K562 (cell line): ENCODE results near the gene ARHGAP12. TPM values are rescaled to one million over a fixed set of nuclear protein-coding genes. Genes with fewer than 3 reads are reported as not detected.
A peak's percentile ranks its signal among the peaks of the same experiment; 100 is the strongest.

Experiments used
- COPS2 ChIP-seq: fragments of 450-650 bp; conservative IDR thresholded peaks from 2 replicates; pipeline ENCODE4 v1.6.1; 2016; ENCODE audit warnings: mild to moderate bottlenecking, moderate library complexity
- DIDO1 ChIP-seq: fragments of 450-650 bp; IDR thresholded peaks from 2 replicates; pipeline ENCODE4 v1.6.1; 2016; ENCODE audit warnings: low read depth, missing biosample characterization, missing genetic modification characterization
- DMBX1 ChIP-seq: fragments of 250-450 bp; sonication (Bioruptor Pico); IDR thresholded peaks from 2 replicates; pipeline ENCODE4 v1.8.0; 2022; ENCODE audit warnings: inconsistent platforms, mild to moderate bottlenecking, moderate library complexity, borderline replicate concordance
- E2F1 ChIP-seq: sonication (generic); formaldehyde crosslinking; IDR thresholded peaks from 2 replicates; pipeline ENCODE4 v1.8.1; 2023; ENCODE audit warnings: mild to moderate bottlenecking, missing genetic modification reagents, moderate library complexity
- FOXK1 ChIP-seq: sonication (generic); formaldehyde crosslinking; IDR thresholded peaks from 2 replicates; pipeline ENCODE4 v1.8.0; 2022; ENCODE audit warnings: missing genetic modification reagents, mild to moderate bottlenecking, borderline replicate concordance
- FOXO4 ChIP-seq: fragments of 450-650 bp; formaldehyde crosslinking; IDR thresholded peaks from 2 replicates; pipeline ENCODE4 v1.4.0; 2020; ENCODE audit warnings: mild to moderate bottlenecking, moderate library complexity
- FOXP4 ChIP-seq: sonication (generic); formaldehyde crosslinking; IDR thresholded peaks from 2 replicates; pipeline ENCODE4 v1.8.0; 2022; ENCODE audit warnings: mild to moderate bottlenecking, missing genetic modification reagents, borderline replicate concordance
- HNRNPLL ChIP-seq: fragments of 200-400 bp; formaldehyde crosslinking; IDR thresholded peaks from 2 replicates; pipeline ENCODE4 v1.6.1; 2017; ENCODE audit warnings: low read length, low read depth, mild to moderate bottlenecking; ENCODE audit not compliant: poor library complexity, severe bottlenecking
- MCM2 ChIP-seq: fragments of 450-650 bp; IDR thresholded peaks from 2 replicates; pipeline ENCODE4 v1.6.1; 2017; ENCODE audit warnings: low read depth, mild to moderate bottlenecking
- NCOR1 ChIP-seq: fragments of 450-650 bp; IDR thresholded peaks from 2 replicates; pipeline ENCODE4 v1.6.1; 2016; ENCODE audit warnings: mild to moderate bottlenecking, moderate library complexity
- PHF21A ChIP-seq: fragments of 450-650 bp; IDR thresholded peaks from 2 replicates; pipeline ENCODE4 v1.6.1; 2017; ENCODE audit warnings: low read depth, borderline replicate concordance
- RAD21 ChIP-seq, 2 experiments: fragments of 250-450 bp in 1 of 2; fragments of 450-650 bp in 1 of 2; sonication (Bioruptor Pico) in 1 of 2; formaldehyde crosslinking in 1 of 2; IDR thresholded peaks in 1 of 2; conservative IDR thresholded peaks in 1 of 2; 2 replicates each; pipeline versions ENCODE4 v1.4.0 to v1.8.0; 2020 to 2022; ENCODE audit warnings: mild to moderate bottlenecking in 2 of 2, moderate library complexity in 1 of 2
- RFX1 ChIP-seq: fragments of 450-650 bp; IDR thresholded peaks from 2 replicates; pipeline ENCODE4 v1.6.1; 2016; ENCODE audit warnings: mild to moderate bottlenecking, moderate library complexity
- TAL1 ChIP-seq: fragments of 450-650 bp; IDR thresholded peaks from 2 replicates; pipeline ENCODE4 v1.6.1; 2016; ENCODE audit warnings: mild to moderate bottlenecking
- TBL1XR1 ChIP-seq, 2 experiments: IDR thresholded peaks; 2 replicates each; pipeline ENCODE4 v1.6.1; 2012; ENCODE audit warnings: improper control_type of control experiment in 2 of 2, low read length in 2 of 2, mild to moderate bottlenecking in 1 of 2
- ZNF280A ChIP-seq: fragments of 450-650 bp; IDR thresholded peaks from 2 replicates; pipeline ENCODE4 v1.6.1; 2018; ENCODE audit warnings: mild to moderate bottlenecking, low read depth; ENCODE audit not compliant: partially characterized antibody
- ZNF3 ChIP-seq: fragments of 250-450 bp; sonication (Bioruptor Pico); IDR thresholded peaks from 2 replicates; pipeline ENCODE4 v1.5.0; 2021; ENCODE audit warnings: mild to moderate bottlenecking, moderate library complexity
- ZNF398 ChIP-seq: fragments of 250-450 bp; sonication (Bioruptor Pico); IDR thresholded peaks from 2 replicates; pipeline ENCODE4 v1.8.0; 2021; ENCODE audit warnings: moderate library complexity, mild to moderate bottlenecking, inconsistent platforms
- ZNF507 ChIP-seq: conservative IDR thresholded peaks from 2 replicates; pipeline ENCODE4 v1.6.1; 2017; ENCODE audit warnings: missing genetic modification characterization, missing compliant biosample characterization
- ZSCAN29 ChIP-seq: fragments of 450-650 bp; IDR thresholded peaks from 2 replicates; pipeline ENCODE4 v1.6.1; 2017
- polyA plus RNA-seq, 8 experiments: library from polyadenylated mRNA; depleted of rRNA in 4 of 8; stranded (reverse) in 5 of 8; unstranded in 3 of 8; fragments of >200 nt; fragmentation: Nextera tagmentation in 2 of 8; fragmentation: Illumina TruSeq in 1 of 8; extraction: Ambion mirVana in 2 of 8; extraction: Trizol in 1 of 8; gene quantifications; 2 replicates each; pipeline versions ENCODE4 v1.2.1 to v1.2.3, GENCODE V29; 2011 to 2014; ENCODE audit warnings: inconsistent platforms in 1 of 8, missing spikeins in 1 of 8
- total RNA-seq, 7 experiments: library from RNA; depleted of rRNA in 6 of 7; stranded (reverse); fragments of >200 nt in 6 of 7; fragmentation: Illumina TruSeq in 2 of 7; extraction: Trizol in 2 of 7; gene quantifications; 2 replicates each; pipeline versions ENCODE4 v1.2.1 to v1.2.3, GENCODE V29; 2011 to 2021; ENCODE audit warnings: low replicate concordance in 1 of 7

The ARHGAP12 gene
- total and polyA plus RNA-seq, 9 of the 15 experiments (the other 6 are each of a cell fraction or from before 2014, with no cell fraction given): 4.4 to 18.7 (median 10.1) TPM

GRCh38 chr10:31952066-31952465 lies 23.4 kb upstream of the ARHGAP12 start (continued):
- TF ChIP-seq ZNF398: no peak
- TF ChIP-seq MCM2: no peak
- no peak for TF ChIP-seq DIDO1 (tag)
- TF ChIP-seq FOXP4 (CRISPR knock-in tag): no peak
- no peak for TF ChIP-seq ZNF507 (tag)
- peak; percentile 82 for TF ChIP-seq TAL1
- no peak for TF ChIP-seq E2F1 (CRISPR knock-in tag)
- no peak for TF ChIP-seq DMBX1 (CRISPR knock-in tag)
- TF ChIP-seq ZNF280A: no peak
- no peak for TF ChIP-seq FOXK1 (CRISPR knock-in tag)
- TF ChIP-seq ZNF3 (CRISPR knock-in tag): no peak
- no peak for TF ChIP-seq HNRNPLL
- 0 out of 4 replicates have a peak, but pooled peaks of 1 of the 2 experiments have one; percentile 20 for TF ChIP-seq RAD21 (CRISPR knock-in tag; conservative IDR thresholded peaks at IDR 0.05 in 1 of 2, IDR thresholded peaks at IDR 0.05 in 1 of 2)
- TF ChIP-seq PHF21A: no peak
- no peak for TF ChIP-seq ZSCAN29
- peak in 1 of 2 experiments; percentile 81; a peak in 2 of 4 replicates for TF ChIP-seq TBL1XR1 (IDR thresholded peaks at IDR 0.05; ENCODE audit: low read length in 2 of 2)
- TF ChIP-seq NCOR1: peak; percentile 87
- TF ChIP-seq COPS2: no peak
- no peak for TF ChIP-seq RFX1
- no peak for TF ChIP-seq FOXO4
